GM12865 (cell line): ENCODE measurements around the gene GRK4.

Experiments
- DNase-seq: peaks from one replicate; pipeline ENCODE4 v3.0.0; 2010; ENCODE audit warnings: low read depth
- H3K4me3 ChIP-seq: 2 replicates; pipeline ENCODE4 v1.5.1; 2011; ENCODE audit warnings: mild to moderate bottlenecking, low read depth, low read length, control low read depth
- TF ChIP-seq, protein P1 (sequence below): IDR thresholded peaks from 2 replicates; pipeline ENCODE4 v1.5.1; 2011; ENCODE audit warnings: low read length, control low read depth, low read depth, inconsistent platforms; ENCODE audit not compliant: insufficient read depth; ENCODE audit errors: missing control alignments

Gene GRK4

DNA sequence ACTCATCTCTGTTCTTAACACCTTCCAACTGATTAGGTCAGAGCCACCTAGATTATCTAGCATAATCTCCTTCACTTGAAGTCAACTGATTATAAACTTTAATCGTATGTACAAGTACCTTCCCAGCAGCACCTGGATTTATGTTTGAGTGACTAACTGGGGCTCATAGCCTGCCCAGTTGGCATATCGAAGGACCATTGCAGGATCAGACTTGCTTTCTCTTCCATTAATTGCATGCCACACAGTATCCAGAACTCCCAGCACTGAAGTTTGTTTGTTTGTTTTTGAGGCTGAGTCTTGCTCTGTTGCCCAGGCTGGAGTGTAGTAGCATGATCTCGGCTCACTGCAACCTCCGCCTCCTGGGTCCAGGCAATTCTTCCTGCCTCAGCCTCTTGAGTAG is 27.9 kb downstream of the GRK4 start:
- TF ChIP-seq, protein P1, sequence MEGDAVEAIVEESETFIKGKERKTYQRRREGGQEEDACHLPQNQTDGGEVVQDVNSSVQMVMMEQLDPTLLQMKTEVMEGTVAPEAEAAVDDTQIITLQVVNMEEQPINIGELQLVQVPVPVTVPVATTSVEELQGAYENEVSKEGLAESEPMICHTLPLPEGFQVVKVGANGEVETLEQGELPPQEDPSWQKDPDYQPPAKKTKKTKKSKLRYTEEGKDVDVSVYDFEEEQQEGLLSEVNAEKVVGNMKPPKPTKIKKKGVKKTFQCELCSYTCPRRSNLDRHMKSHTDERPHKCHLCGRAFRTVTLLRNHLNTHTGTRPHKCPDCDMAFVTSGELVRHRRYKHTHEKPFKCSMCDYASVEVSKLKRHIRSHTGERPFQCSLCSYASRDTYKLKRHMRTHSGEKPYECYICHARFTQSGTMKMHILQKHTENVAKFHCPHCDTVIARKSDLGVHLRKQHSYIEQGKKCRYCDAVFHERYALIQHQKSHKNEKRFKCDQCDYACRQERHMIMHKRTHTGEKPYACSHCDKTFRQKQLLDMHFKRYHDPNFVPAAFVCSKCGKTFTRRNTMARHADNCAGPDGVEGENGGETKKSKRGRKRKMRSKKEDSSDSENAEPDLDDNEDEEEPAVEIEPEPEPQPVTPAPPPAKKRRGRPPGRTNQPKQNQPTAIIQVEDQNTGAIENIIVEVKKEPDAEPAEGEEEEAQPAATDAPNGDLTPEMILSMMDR: no peak
- no peak overlapping the region for H3K4me3 ChIP-seq
- DNase-seq: no peak

DNA sequence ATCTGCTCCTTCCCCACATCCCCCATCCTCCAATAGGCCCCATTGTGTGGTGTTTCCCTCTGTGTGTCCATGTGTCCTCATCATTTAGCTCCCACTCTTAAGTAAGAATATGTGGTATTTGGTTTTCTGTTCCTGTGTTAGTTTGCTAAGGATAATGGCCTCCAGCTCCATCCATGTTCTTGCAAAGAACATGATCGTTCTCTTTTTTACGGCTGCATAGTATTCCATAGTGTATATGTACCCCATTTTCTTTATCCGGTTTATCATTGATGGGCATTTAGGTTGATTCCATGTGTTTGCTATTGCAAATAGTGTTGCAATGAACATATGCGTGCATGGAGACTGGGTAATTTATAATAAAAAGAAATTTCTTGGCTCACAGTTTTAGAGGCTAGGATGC is 31.5 kb downstream of the GRK4 start:
- no peak for DNase-seq
- no peak overlapping the region for H3K4me3 ChIP-seq
- TF ChIP-seq, protein P1: no peak

DNA sequence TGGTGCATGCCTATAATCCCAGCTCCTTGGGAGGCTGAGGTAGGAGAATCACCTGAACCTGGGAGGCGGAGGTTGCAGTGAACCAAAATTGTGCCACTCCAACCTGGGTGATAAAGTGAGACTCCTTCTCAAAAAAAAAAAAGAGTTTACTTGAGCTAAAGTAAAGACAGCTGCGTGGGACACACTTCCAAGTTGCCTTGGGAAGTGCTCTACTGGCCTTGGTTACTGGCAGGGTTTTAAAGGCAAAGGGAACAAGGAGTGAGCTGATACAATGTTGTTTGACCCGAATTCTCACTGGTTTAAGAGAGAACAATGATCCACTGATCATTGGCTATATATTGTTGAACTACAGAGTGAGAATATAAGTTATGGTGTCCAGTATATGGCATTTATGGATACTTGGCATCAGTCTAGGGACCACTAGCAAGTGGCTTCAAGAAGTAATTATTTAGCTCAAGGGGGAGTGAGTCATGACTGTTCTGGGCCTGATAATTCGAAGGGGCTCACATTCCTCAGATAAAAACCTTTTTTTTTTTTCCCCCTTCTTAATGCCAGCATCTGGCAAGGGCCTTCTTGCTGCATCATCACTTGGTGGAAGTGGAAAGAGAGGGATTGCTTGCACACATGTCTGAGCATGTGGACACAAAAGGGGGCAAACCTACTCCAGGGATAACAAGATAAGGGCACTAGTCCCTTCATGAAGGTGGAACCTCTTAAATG is 32.3 kb downstream of the GRK4 start:
- H3K4me3 ChIP-seq: no peak overlapping the region
- TF ChIP-seq, protein P1: no peak
- DNase-seq: no peak

DNA sequence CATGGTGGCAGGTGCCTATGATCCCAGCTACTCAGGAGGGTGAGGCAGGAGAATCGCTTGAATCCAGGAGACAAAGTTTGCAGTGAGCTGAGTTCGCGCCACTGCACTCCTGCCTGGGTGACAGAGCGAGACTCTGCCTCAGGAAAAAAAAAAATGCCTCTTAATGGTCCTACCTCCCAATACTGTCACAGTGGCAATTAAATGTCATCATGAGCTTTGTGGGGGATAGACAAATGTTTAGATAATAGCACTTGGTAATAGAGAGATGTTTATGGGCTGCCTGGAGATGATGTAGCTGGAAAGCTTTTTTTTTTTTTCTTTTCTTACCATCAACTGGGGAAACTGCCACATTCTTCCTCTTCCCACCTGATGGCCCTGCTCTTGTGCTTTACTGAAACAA is 33.0 kb downstream of the GRK4 start:
- no peak overlapping the region for H3K4me3 ChIP-seq
- TF ChIP-seq, protein P1: no peak
- no peak for DNase-seq

DNA sequence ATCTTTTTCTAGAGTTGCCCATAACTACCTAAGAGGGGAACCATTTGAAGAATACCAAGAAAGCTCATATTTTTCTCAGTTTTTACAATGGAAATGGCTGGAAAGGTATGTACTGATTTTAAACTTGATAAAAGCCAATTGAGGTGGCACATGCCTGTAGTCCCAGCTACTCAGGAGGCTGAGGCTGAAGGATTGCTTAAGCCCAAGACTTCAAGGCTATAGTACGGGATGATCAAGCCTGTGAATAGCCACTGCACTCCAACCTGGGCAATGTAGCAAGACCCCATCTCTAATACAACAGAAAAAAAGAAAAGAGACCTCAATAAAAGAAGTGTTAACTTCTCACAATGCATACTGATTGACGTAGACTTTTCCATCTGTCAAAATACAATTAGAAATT is 44.4 kb downstream of the GRK4 start:
- H3K4me3 ChIP-seq: no peak overlapping the region
- TF ChIP-seq, protein P1: no peak
- no peak for DNase-seq

DNA sequence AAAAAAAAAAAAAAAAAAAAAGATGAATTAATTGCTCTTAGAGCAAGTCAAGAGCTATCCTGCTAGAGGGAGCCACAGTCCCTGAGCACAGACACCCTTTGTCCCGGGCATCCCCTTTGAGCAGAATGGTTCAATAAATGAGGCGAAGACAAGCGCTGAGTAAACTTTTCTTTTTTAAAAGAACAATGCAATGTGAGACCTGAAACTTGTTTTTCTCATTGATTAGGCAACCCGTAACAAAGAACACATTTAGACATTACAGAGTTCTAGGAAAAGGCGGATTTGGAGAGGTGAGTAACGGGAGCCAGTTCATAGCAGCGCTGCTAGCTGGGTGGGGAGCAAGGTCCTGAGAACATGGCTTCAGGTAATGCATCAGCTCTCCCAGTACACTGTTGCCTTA is 46.1 kb downstream of the GRK4 start:
- TF ChIP-seq, protein P1: peak; percentile 26
- no peak overlapping the region for H3K4me3 ChIP-seq
- peak; percentile 78 for DNase-seq

DNA sequence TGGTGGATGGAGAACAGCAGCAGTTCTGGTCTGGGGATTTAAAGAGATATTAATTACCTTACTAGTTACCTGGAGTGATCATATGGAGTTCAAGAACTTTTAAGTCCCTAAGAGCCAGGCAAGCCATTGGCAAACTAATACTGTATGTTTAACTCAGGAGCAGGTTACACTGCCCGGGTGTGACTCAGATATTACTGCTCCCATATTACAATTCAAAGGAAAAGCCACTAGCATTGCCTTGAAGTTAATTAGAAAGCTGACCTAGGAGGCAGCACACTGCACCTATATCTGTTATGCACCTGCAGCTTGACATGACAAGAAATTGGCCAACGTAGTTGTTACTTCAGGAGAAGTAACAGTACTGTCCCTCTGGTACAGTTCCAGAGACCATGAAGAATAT is 47.2 kb downstream of the GRK4 start:
- H3K4me3 ChIP-seq: no peak overlapping the region
- TF ChIP-seq, protein P1: no peak
- DNase-seq: no peak
